HG03196 (cell line): ENCODE measurements around the gene ZNF710.
"Not testable (repeated sequence)": the region's sequence is repeated elsewhere in the genome, so short reads cannot be mapped to it uniquely, and the experiment has no call there.

ENCODE experiments used
- ATAC-seq: cut with Tn5 transposase; IDR thresholded peaks from one replicate; pipeline ENCODE4 v1.9.1; 2021; ENCODE audit not compliant: unreplicated experiment

The ZNF710 gene

DNA sequence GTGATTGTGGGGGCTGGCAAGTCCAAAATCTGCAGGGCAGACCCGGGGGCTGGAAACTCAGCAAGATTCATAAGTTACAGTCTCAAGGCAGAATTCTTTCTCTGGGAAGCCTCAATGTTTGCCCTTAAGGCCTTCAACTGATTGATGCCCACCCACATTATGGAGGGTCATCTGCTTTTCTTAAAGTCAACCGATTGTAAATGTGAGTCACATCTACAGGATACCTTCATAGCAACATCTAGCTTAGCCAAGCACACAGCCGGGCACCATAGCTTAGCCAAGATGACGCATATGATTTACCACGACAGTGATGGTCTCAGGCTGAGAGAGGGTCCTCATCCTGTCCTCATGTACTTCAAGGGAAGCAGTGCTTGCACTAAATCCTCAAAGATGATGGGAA is 57.7 kb downstream of the ZNF710 start:
- no peak for ATAC-seq

DNA sequence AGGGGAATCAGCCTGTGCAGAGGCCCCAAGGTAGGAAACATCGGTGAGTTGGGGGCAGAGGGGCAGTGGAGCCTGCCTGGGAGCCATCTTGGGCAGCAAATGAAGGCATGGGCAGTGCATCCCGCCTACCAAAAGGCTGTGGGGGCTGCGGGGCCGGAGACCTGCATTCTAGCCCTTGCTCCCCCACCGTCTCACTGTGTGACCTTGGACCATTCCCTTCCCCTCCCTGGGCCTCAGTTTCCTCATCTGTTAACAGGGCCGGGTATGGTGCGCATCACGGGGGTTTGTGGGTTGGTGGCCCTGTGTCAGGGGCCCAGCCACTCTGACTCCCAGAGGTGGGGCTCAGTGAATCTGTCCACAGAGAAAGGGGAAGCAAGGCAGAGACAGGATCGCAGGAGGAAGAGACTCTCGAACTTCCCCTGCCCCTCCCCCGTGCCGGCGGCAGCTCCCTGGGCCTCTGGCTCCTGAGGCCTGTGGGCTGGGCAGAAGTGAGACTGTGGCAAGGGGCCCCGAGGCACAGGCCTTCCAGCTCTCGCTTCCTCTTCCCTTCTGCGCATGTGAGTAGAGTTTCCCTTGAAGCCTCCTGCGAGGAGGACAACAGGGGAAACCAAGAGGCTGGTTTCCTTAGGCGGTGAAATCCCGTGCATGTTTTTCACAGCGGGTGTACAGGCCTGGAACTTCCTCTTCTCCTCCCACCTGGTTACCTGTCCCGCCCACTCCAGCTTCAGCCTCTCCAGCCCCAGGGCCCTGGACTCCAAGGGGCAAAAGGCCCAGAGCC is 58.3 kb downstream of the ZNF710 start:
- ATAC-seq = peak; percentile 81

DNA sequence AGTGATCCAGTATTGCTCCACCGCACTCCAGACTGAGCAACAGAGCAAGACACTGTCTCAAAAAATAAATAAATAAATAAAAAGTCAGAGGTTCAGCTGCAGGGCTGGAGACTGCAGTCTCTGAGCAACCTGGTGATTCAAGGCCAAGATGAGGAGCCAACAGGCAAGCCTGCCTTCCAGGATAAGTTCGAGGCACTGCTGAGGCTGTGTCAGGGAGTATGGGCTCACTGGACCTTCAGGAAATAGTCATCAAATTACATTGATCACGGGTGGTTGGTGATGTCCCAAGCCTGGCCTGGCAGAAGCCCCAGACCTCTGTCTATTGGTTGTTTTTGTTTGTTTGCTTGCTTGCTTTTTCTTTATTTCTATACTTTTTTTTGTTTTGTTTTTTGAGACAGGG is 59.7 kb downstream of the ZNF710 start:
- ATAC-seq = no peak

DNA sequence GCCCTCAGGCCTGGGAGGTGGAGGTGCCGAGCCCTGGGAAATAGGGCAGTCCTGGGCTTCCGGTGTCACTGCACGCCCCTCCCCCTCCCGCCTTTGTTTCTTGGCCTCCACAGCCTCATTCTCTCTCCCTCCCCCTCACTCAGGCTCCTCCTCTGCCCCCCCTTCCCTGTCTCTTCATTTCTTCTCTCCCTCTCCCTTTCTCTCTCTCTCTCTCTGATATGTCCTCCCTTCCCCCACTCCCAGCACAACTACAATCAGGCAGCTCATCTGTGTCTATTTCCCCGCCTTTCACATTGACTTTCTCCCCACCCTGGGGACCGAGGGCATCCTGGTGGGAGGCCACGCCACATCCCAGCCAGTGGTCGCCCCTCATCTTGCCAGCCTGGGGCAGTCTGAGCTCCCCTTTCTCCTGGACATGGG is 60.9 kb downstream of the ZNF710 start:
- no peak for ATAC-seq

DNA sequence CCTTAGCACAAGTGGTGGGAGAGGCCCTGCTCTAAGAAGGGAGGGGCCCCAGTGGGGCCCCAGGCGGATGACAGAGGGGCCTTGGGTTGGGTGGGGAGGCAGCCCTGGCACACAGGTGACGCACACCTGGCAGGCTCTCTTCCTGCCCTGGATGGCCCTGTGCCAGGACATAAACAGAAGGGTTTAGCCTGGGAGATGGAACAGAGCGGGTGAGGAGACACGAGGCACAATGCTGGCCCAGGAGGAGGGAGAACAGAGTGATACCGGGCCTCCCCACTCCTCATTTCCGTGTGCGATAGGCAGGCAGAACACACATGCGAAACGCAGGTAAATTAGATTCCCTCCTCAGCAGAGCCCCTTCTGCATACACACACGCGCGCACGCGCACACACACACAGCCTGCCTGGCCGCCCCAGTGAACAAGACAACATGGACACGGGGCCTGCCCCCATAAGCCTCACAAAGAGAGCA is 61.4 kb downstream of the ZNF710 start:
- no peak for ATAC-seq

DNA sequence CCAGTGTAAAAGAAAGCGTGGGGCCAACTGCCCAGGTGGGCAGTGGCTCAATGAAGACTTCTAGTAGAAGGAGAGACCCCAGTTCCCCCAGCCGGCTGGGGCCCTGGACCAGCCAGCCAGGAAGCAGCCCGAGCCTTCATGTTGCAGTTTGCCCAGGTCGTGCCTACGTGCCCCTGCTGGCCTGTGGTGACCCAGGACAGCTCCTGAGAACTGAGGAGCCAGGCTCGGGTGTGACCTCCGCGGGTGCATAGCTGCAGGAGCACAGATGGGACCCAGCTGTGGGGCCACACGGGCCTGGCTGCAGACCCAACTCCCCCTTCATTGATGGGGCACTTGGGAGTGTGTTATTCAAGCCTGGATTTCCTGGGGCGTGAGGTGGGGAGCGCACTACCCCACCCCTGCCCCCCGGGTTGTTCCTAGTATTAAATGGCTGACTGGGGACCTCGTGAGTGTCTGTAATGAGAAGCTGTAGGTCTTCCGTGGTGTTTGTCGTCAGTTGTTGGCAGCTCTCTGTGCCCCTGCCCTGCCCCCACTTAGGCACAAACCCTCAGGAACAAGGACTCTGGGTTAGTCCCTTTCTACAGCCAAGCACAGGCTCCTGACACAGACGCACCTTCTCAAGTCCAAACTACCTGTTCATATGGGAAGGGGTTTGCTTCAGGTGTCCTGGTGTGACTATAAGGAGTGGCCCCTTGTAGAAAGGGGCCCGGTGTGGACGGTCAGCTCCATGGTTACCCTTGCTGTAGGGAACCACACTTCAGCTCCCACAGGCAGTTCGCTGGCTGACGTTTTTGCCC is 62.0 kb downstream of the ZNF710 start:
- ATAC-seq = no peak

DNA sequence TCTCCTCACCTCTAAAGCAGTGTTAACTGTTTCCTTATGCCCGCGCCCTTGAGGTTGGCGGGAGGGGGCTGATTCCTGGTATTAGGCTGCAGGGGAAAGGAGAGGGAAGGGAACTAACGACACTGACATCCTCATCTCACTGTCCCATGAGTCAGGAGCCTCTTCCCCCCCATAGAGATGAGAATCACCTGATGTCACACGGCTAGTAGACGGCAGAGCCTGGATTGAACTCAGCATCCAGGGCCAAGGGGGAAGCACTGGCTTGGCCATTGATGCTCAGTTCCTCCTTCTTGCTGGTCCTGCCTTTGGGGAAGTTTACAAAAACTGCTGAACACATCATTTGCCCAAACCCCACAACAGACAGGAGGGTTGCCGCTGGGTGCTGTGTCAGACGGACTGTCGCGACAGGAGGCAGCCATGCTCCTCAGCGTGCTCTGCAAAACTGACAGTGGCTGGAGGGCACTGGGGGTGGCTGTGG is 62.7 kb downstream of the ZNF710 start:
- ATAC-seq = no peak

DNA sequence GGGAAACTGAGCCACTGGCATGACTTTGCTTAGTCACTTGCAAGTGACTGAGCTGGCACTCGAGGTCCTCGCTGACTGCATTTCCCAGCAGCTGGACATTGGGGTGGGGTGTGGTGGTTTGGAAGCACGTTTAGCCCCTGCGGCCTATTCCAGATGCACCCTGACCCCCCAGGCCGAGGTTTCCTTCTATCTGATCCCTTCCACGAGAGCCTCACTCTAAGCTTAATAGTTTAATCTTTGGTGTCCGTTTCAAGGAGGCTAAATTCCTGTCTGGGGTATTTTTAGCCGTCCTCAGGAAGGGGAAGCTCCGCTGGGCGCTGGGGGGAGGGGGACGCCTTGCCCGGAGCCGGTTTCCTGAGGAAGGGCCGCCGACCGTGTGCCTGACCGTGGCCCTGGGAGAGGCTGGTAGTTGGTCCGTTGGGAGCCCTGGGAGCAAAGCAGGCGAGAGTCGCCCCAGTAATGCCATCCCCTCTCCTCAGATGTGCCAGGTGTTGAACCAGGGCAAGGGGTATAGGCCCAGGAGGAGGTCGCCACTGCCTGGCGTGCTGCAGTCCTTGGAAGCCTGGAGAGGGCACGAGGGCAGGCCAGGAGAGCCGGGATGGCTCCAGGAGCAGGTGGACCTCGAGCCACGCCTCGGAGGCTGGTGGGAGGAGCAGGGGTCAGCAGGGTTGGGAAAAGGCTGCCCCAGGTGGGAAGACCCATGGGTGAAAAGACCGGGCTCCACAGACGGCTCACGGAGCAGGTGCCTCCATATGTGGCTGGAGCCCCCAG is 64.0 kb downstream of the ZNF710 start:
- ATAC-seq = no peak

DNA sequence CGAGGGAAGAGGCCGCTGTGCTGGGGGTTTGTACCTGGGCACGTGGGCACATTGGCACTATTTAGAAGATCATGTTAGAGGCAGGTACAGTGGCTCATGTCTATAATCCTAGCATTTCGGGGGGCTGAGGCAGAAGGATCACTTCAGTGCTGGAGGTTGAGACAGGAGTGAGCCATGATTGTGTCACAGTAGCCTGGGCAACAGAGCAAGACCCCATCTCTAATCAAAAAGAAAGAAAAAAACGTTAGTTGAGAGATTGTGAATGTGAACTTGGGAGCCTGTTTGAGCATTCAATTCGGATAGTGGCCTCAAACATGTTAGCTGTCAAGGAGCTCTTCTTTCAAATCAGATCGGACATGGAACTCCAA is 64.5 kb downstream of the ZNF710 start:
- ATAC-seq = no peak

DNA sequence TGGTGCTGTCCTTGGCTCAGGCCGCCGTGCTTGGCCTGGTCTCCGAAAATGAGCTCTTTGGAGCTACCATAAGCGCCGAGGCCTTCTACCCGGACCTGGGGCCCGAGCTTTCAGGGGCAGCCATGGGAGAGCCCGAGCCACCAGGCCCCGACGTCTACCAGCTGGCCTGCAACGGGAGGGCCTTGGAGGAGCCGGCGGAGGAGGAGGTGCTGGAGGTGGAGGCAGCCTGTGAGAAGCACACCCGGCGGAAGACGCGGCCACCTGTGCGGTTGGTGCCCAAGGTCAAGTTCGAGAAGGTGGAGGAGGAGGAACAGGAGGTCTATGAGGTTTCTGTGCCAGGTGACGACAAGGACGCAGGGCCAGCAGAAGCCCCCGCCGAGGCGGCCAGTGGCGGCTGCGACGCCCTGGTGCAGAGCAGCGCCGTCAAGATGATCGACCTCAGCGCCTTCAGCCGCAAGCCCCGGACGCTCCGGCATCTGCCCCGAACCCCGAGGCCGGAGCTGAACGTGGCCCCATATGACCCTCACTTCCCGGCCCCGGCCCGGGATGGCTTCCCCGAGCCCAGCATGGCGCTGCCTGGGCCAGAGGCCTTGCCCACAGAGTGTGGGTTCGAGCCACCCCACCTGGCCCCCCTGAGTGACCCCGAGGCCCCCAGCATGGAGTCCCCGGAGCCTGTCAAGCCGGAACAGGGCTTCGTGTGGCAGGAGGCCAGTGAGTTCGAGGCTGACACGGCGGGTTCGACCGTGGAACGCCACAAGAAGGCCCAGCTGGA is 66.2 kb downstream of the ZNF710 start:
- no peak for ATAC-seq

DNA sequence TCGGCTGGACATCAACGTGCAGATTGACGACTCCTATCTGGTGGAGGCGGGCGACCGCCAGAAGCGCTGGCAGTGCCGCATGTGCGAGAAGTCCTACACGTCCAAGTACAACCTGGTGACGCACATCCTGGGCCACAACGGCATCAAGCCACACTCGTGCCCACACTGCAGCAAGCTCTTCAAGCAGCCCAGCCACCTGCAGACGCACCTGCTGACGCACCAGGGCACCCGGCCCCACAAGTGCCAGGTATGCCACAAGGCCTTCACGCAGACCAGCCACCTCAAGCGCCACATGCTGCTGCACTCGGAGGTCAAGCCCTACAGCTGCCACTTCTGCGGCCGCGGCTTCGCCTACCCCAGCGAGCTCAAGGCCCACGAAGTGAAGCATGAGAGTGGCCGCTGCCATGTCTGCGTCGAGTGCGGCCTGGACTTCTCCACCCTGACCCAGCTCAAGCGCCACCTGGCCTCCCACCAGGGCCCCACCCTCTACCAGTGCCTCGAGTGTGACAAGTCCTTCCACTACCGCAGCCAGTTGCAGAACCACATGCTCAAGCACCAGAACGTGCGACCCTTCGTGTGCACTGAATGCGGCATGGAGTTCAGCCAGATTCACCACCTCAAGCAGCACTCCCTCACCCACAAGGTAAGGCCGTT is 67.0 kb downstream of the ZNF710 start:
- no peak for ATAC-seq

DNA sequence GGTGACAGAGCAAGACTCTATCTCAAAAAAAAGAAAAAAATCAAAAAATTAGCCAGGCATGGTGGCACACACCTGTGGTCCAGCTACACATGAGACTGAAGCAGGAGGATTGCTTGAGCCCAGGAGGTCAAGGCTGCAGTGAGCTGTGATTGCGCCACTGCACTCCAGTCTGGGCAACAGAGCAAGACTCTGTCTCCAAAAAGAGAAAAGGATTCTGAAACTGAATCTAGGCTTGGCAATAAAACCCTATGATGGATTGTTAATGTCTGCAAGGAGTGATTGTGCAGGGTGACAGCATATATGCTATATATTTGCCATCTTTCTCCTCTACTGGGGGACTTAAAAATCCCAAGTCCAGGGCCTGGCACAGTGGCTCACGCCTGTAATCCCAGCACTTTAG is 69.5 kb downstream of the ZNF710 start:
- not testable (repeated sequence) for ATAC-seq

DNA sequence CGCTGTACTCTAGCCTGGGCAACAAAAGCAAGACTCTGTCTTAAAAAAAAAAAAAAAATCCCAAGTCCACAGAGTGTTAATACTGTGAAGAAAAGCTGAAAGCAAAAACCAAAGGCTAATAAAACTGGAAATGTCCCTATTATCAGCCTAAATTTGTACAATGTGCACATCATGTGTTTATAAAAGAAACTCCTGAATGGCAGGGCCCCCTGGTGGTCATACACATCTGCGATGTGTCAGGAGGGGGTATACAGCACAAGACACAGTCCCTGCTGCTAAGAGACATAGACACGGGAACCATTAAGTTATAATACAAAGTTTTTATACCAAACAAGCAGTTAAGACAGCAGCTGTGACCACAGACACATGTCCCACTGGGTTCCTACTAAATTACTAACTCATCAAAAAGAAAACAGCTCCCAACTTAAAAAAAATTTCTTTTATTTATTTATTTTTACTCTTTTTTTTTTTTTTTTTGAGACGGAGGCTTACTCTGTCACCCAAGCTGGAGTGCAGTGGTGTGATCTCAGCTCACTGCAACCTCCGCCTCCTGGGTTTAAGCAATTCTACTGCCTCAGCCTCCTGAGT is 70.2 kb downstream of the ZNF710 start:
- ATAC-seq = peak; percentile 61

DNA sequence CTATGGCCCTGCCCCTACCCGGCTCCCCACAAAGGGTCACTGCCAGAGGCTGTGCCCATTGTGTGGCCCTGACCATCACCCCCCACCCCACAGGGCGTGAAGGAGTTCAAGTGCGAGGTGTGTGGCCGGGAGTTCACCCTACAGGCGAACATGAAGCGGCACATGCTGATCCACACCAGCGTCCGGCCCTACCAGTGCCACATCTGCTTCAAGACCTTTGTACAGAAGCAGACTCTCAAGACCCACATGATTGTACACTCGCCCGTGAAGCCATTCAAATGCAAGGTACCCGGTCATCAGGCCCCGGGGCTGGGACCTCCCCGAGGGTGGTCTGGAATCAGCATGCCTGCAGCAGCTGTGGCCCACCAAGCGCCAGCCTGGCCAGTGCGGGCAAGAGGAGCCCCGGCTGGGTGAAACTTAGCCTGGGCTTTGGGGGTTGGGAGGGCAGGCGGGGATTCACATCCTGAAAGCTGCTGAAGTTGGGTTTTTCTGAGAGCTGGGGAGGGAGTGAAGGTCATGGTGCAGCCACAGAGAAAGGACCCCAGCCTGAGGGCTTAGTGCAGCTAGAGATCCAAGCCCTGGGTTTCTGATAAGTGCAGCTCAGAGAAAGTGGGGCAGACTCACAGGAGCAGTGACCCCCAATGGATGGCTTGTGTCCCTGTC is 72.0 kb downstream of the ZNF710 start:
- no peak for ATAC-seq

DNA sequence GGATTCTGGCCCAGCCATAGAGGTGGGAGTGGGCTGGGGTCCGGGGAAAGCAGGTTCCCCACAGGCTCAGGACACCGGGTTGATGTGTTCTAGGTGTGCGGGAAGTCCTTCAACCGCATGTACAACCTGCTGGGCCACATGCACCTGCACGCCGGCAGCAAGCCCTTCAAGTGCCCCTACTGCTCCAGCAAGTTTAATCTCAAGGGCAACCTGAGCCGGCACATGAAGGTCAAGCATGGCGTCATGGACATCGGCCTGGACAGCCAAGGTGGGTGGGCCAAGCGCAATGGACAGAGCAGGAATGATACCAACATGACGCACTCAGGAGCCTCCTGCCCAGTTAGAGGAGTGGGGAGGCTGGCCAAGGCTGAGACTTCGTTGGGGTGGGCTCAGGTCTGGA is 72.9 kb downstream of the ZNF710 start:
- ATAC-seq = no peak

DNA sequence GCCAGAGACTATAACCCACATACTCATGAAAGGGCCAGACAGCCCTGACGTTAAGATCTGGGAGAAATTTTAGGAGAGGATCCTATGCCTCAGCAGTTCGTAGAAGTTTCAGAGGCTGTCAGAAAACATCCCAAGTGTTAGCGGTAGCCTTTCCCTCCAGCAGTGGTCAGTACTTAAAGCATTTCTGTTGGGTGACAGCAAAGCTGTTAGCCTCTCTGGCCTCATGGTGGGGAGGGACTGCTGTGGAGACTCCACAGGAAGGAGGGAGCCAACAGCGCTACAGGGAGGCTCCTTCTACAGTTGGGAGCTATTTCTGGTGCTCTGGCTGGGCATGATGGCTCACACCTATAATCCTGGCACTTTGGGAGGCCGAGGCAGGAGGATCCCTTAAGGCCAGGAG is 73.8 kb downstream of the ZNF710 start:
- no peak for ATAC-seq

DNA sequence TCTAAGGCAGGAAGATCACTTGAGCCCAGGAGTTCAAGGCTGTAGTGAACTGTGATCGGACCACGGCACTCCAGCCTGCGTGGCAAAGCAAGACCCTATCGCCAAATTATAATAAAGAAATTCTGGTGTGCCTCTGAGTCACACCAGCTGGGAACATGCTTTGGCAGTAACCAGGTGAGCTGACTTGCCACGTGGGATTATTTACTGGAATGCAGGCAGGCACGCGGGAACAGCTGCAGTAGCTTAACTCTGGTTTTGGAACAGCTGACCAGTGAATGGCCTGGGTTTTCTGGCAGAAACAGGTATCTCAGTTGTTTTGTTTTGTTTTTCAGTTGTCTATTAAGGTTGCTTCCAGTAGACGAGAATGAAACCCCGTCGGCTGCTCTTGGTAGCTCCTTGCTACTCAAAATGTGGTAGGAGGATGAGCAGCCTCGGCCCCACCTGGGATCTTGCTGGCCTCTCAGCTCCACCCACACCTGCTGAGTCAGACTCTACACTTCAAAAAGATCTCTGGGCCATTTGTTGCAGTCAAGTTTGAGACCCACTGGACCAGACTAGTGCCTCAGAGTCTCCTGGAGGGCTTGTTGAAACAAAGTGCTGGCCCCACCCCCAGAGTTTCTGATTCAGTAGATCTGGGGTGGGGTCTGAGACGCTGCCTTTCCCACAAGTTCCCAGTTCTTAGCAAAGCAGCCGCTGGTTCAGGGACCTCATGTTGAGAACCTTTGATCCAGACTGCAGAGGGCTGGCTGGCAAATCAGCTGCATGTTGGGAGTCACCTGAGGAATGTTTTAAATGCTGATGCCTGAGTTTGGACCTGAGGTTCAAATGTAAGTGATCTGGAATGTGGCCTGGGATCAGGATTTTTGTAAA is 74.5 kb downstream of the ZNF710 start:
- ATAC-seq = no peak

DNA sequence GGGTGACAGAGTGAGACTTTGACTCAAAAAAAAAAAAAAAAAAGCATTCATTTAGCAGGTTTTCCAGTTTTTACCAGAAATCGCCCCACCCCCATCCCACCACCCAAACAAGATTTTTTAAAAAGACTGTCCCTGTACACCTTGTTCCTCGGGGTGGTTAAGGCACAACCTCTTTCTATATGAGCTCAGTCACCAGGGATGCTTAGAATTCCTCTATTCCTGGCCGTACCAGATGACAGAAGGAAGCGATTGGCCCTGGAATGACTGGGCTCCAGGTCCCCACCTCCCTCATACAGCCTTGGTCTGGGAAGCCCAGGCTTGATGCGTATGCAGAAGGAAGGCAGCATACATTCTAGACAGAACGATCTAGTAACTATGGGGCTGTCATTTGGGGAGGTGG is 75.6 kb downstream of the ZNF710 start:
- no peak for ATAC-seq
